ENCODE data around the gene RAB3GAP2.

Gene RAB3GAP2

GRCh38 chr1:220300442-220301121 lies 28.3 kb upstream of the RAB3GAP2 start:
- no peak for DNase-seq (ENCODE audit: low read depth)
- no peak for TF ChIP-seq CTCF (IDR thresholded peaks at IDR 0.05; ENCODE audit: insufficient read depth, low read depth, low read length, missing control alignments)
- no peak overlapping the region for H3K4me3 ChIP-seq (ENCODE audit: low read depth, low read length)

GRCh38 chr1:220299337-220299736 lies 27.1 kb upstream of the RAB3GAP2 start:
- no peak overlapping the region for H3K4me3 ChIP-seq (ENCODE audit: low read depth, low read length)
- DNase-seq (ENCODE audit: low read depth) = no peak
- TF ChIP-seq CTCF (IDR thresholded peaks at IDR 0.05; ENCODE audit: insufficient read depth, low read depth, low read length, missing control alignments) = no peak

GRCh38 chr1:220298470-220299205 lies 26.4 kb upstream of the RAB3GAP2 start:
- TF ChIP-seq CTCF (IDR thresholded peaks at IDR 0.05; ENCODE audit: insufficient read depth, low read depth, low read length, missing control alignments) = no peak
- DNase-seq (ENCODE audit: low read depth) = no peak
- no peak overlapping the region for H3K4me3 ChIP-seq (ENCODE audit: low read depth, low read length)

GRCh38 chr1:220296981-220297380 lies 24.7 kb upstream of the RAB3GAP2 start:
- no peak overlapping the region for H3K4me3 ChIP-seq (ENCODE audit: low read depth, low read length)
- DNase-seq (ENCODE audit: low read depth) = no peak
- no peak for TF ChIP-seq CTCF (IDR thresholded peaks at IDR 0.05; ENCODE audit: insufficient read depth, low read depth, low read length, missing control alignments)

- DNase-seq (ENCODE audit: low read depth) = no peak
- no peak overlapping the region for H3K4me3 ChIP-seq (ENCODE audit: low read depth, low read length)
- TF ChIP-seq CTCF (IDR thresholded peaks at IDR 0.05; ENCODE audit: insufficient read depth, low read depth, low read length, missing control alignments) = no peak
These were observed 22.6 kb upstream of the RAB3GAP2 start for GRCh38 chr1:220294846-220295301.

GRCh38 chr1:220291580-220291979 lies 19.3 kb upstream of the RAB3GAP2 start:
- no peak overlapping the region for H3K4me3 ChIP-seq (ENCODE audit: low read depth, low read length)
- no peak for DNase-seq (ENCODE audit: low read depth)
- no peak for TF ChIP-seq CTCF (IDR thresholded peaks at IDR 0.05; ENCODE audit: insufficient read depth, low read depth, low read length, missing control alignments)

All from GM12865 (cell line).